ENCODE data around the gene KRTAP12-2. TPM values are rescaled to one million over a fixed set of nuclear protein-coding genes. Genes with fewer than 3 reads are reported as not detected.

KRTAP12-2 gene
- total RNA-seq, 1 donor from 2014 or later = not detected

DNA sequence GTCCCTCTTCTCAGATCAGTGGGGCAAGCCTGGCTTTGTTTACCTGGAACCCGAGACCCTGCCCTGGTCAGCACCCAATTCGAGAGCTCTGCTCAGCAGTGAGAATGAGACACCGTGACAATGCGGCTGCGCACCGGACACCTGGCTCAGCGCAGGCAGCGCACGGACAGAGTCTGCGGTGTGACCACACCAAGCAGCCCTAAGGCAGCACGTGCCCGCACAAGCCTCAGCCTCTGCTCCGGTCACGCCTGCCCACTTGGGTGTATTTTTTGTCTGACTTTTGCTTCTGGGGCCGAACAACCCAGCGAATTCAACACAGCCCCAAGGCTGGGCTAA lies 50.2 kb downstream of the KRTAP12-2 start:
- Mint-ChIP-seq H3K9me3 (ENCODE audit: unreplicated experiment) (peaks cover 19% of the 10 kb centered on the region), H3K27me3 (ENCODE audit: unreplicated experiment) (peaks cover 9% of the 10 kb centered on the region), H3K4me1 (ENCODE audit: low read depth, unreplicated experiment) (peaks cover 10% of the 10 kb centered on the region), H3K27ac (ENCODE audit: unreplicated experiment) (peak overlapping the region; percentile 78), H3K36me3 (ENCODE audit: unreplicated experiment) (peaks cover 22% of the 10 kb centered on the region), H3K4me3 (ENCODE audit: unreplicated experiment) (no peak overlapping the region)
- TF ChIP-seq, protein P1, sequence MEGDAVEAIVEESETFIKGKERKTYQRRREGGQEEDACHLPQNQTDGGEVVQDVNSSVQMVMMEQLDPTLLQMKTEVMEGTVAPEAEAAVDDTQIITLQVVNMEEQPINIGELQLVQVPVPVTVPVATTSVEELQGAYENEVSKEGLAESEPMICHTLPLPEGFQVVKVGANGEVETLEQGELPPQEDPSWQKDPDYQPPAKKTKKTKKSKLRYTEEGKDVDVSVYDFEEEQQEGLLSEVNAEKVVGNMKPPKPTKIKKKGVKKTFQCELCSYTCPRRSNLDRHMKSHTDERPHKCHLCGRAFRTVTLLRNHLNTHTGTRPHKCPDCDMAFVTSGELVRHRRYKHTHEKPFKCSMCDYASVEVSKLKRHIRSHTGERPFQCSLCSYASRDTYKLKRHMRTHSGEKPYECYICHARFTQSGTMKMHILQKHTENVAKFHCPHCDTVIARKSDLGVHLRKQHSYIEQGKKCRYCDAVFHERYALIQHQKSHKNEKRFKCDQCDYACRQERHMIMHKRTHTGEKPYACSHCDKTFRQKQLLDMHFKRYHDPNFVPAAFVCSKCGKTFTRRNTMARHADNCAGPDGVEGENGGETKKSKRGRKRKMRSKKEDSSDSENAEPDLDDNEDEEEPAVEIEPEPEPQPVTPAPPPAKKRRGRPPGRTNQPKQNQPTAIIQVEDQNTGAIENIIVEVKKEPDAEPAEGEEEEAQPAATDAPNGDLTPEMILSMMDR (IDR thresholded peaks at IDR 0.05; ENCODE audit: partially characterized antibody, unreplicated experiment) = no peak
- no peak for DNase-seq

Other genes starting within 250 kb of the KRTAP12-2 start
- 5.8 TPM for gene LRRC3, start 211.4 kb downstream of the KRTAP12-2 start, total RNA-seq (ENCODE audit: unreplicated experiment)
- gene KRTAP10-1, start 126.7 kb downstream of the KRTAP12-2 start, total RNA-seq (ENCODE audit: unreplicated experiment) = not detected
- gene KRTAP10-2, start 115.4 kb downstream of the KRTAP12-2 start, total RNA-seq (ENCODE audit: unreplicated experiment) = not detected
- not detected for gene KRTAP10-3, start 108.1 kb downstream of the KRTAP12-2 start, total RNA-seq (ENCODE audit: unreplicated experiment)
- not detected for gene KRTAP10-4, start 93.2 kb downstream of the KRTAP12-2 start, total RNA-seq (ENCODE audit: unreplicated experiment)
- gene KRTAP10-5, start 86.3 kb downstream of the KRTAP12-2 start, total RNA-seq (ENCODE audit: unreplicated experiment) = not detected
- gene KRTAP10-6, start 74.4 kb downstream of the KRTAP12-2 start, total RNA-seq (ENCODE audit: unreplicated experiment) = not detected
- not detected for gene KRTAP10-7, start 66.3 kb downstream of the KRTAP12-2 start, total RNA-seq (ENCODE audit: unreplicated experiment)
- gene KRTAP10-8, start 54.8 kb downstream of the KRTAP12-2 start, total RNA-seq (ENCODE audit: unreplicated experiment) = not detected
- gene KRTAP10-9, start 39.8 kb downstream of the KRTAP12-2 start, total RNA-seq (ENCODE audit: unreplicated experiment) = not detected
- gene KRTAP10-10, start 29.6 kb downstream of the KRTAP12-2 start, total RNA-seq (ENCODE audit: unreplicated experiment) = not detected
- gene KRTAP10-11, start 20.5 kb downstream of the KRTAP12-2 start, total RNA-seq (ENCODE audit: unreplicated experiment) = not detected
- gene KRTAP12-4, start 12.3 kb downstream of the KRTAP12-2 start, total RNA-seq (ENCODE audit: unreplicated experiment) = not detected
- gene KRTAP12-3, start 9.0 kb downstream of the KRTAP12-2 start, total RNA-seq (ENCODE audit: unreplicated experiment) = not detected
- not detected for gene KRTAP12-1, start 15.2 kb upstream of the KRTAP12-2 start, total RNA-seq (ENCODE audit: unreplicated experiment)
- not detected for gene KRTAP10-12, start 30.2 kb upstream of the KRTAP12-2 start, total RNA-seq (ENCODE audit: unreplicated experiment)
- not detected for gene TSPEAR, start 44.6 kb upstream of the KRTAP12-2 start, total RNA-seq (ENCODE audit: unreplicated experiment)
- 77.7 TPM for gene UBE2G2, start 134.9 kb upstream of the KRTAP12-2 start, total RNA-seq (ENCODE audit: unreplicated experiment)
- gene SUMO3, start 151.1 kb upstream of the KRTAP12-2 start, total RNA-seq (ENCODE audit: unreplicated experiment) = 63.5 TPM
- gene PTTG1IP, start 206.8 kb upstream of the KRTAP12-2 start, total RNA-seq (ENCODE audit: unreplicated experiment) = 249 TPM